Naive thymus-derived CD4-positive, alpha-beta T cell (primary cell): ENCODE results near the gene VPS13D. TPM values are rescaled to one million over a fixed set of nuclear protein-coding genes. Genes with fewer than 3 reads are reported as not detected.
"Not testable (repeated sequence)": the region's sequence is repeated elsewhere in the genome, so short reads cannot be mapped to it uniquely, and the experiment has no call there.

ENCODE experiments used
- ATAC-seq: fragments of 150-1000 bp; cut with Tn5 transposase; 2 replicates; pipeline ENCODE4 v1.10.0; 2021; ENCODE audit warnings: mild to moderate bottlenecking, moderate library complexity
- CTCF ChIA-PET: fragments of 350-600 bp; sonication (Branson Sonifier 250); formaldehyde crosslinking; loops from one replicate; lab custom pipeline; 2021; ENCODE audit warnings: antibody characterized with exemption; lab: Charles Lee
- POLR2A ChIA-PET: fragments of 350-600 bp; sonication (Branson Sonifier 250); formaldehyde crosslinking; loops from one replicate; lab custom pipeline; 2021; ENCODE audit warnings: antibody characterized with exemption, inconsistent platforms; lab: Charles Lee
- DNase-seq, 9 donors: peaks; one replicate each; pipeline versions ENCODE4 v3.0.0 to v3.0.0-alpha.2; 2020 to 2022; ENCODE audit warnings: mixed read lengths in 1 of 9
- H3K27ac ChIP-seq: one replicate; pipeline ENCODE4 v1.7.0; 2013; ENCODE audit warnings: mild to moderate bottlenecking, low read depth, low read length, moderate library complexity
- H3K27me3 ChIP-seq, 2 donors: one replicate each; pipeline ENCODE4 v1.7.0; 2013; ENCODE audit warnings: low read length in 2 of 2, mild to moderate bottlenecking in 2 of 2, moderate library complexity in 2 of 2; ENCODE audit not compliant: control insufficient read depth in 2 of 2, insufficient read depth in 2 of 2
- H3K36me3 ChIP-seq, 3 experiments: 1 replicate in 2 of 3; 2 replicates in 1 of 3; pipeline ENCODE4 v1.7.0; 2013; ENCODE audit warnings: low read length in 3 of 3, mild to moderate bottlenecking in 3 of 3, moderate library complexity in 1 of 3; ENCODE audit not compliant: insufficient read depth in 3 of 3, control insufficient read depth in 2 of 3
- H3K4me1 ChIP-seq, 2 donors: one replicate each; pipeline ENCODE4 v1.7.0; 2013; ENCODE audit warnings: low read length in 2 of 2, mild to moderate bottlenecking in 2 of 2, moderate library complexity in 1 of 2; ENCODE audit not compliant: control insufficient read depth in 2 of 2, insufficient read depth in 2 of 2
- H3K4me3 ChIP-seq: 2 replicates; pipeline ENCODE4 v1.7.0; 2013; ENCODE audit warnings: mild to moderate bottlenecking, low read length
- H3K9me3 ChIP-seq, 3 experiments: 1 replicate in 2 of 3; 2 replicates in 1 of 3; pipeline ENCODE4 v1.7.0; 2013; ENCODE audit warnings: low read length in 3 of 3; ENCODE audit not compliant: control insufficient read depth in 2 of 3
- H3K27ac Mint-ChIP-seq, 9 donors: one replicate each; pipeline ENCODE4 v1.8.0; 2020 to 2022; ENCODE audit warnings: mixed read lengths in 9 of 9, mild to moderate bottlenecking in 8 of 9, moderate library complexity in 5 of 9, inconsistent platforms in 2 of 9
- H3K27me3 Mint-ChIP-seq, 5 donors: one replicate each; pipeline ENCODE4 v1.8.0; 2021 to 2022; ENCODE audit warnings: mixed read lengths in 5 of 5, mild to moderate bottlenecking in 1 of 5
- H3K36me3 Mint-ChIP-seq, 5 donors: one replicate each; pipeline ENCODE4 v1.8.0; 2020 to 2022; ENCODE audit warnings: mixed read lengths in 5 of 5, mild to moderate bottlenecking in 3 of 5, inconsistent platforms in 1 of 5
- H3K4me1 Mint-ChIP-seq, 7 donors: one replicate each; pipeline ENCODE4 v1.8.0; 2020 to 2022; ENCODE audit warnings: mixed read lengths in 7 of 7, mild to moderate bottlenecking in 3 of 7, inconsistent platforms in 1 of 7
- H3K4me3 Mint-ChIP-seq, 10 donors: one replicate each; pipeline ENCODE4 v1.8.0; 2020 to 2022; ENCODE audit warnings: mild to moderate bottlenecking in 10 of 10, mixed read lengths in 10 of 10, moderate library complexity in 6 of 10, inconsistent platforms in 2 of 10
- H3K9me3 Mint-ChIP-seq, 11 donors: one replicate each; pipeline ENCODE4 v1.8.0; 2020 to 2022; ENCODE audit warnings: mixed read lengths in 11 of 11, mild to moderate bottlenecking in 4 of 11, inconsistent platforms in 1 of 11, moderate library complexity in 1 of 11
- intact Hi-C, 2 donors: fragments of 100-400 bp; cut with micrococcal nuclease; formaldehyde crosslinking; loops; one replicate each; pipeline ENCODE4 v1.15.1; 2023
- polyA plus RNA-seq, 2 donors: library from polyadenylated mRNA; unstranded; fragments of 300-500 nt; fragmentation: Illumina TruSeq; gene quantifications; one replicate each; pipeline ENCODE4 v1.2.3, GENCODE V29; 2021
- total RNA-seq, 6 experiments: library from RNA in 5 of 6; stranded (reverse) in 5 of 6; gene quantifications; 1 replicate in 5 of 6; 2 replicates in 1 of 6; pipeline ENCODE4 v1.2.3 and lab custom pipeline; 2021 to 2026

VPS13D gene
- total and polyA plus RNA-seq, 7 experiments from 2014 or later, result 6.5 to 94.4 (median 73.2) TPM

DNA sequence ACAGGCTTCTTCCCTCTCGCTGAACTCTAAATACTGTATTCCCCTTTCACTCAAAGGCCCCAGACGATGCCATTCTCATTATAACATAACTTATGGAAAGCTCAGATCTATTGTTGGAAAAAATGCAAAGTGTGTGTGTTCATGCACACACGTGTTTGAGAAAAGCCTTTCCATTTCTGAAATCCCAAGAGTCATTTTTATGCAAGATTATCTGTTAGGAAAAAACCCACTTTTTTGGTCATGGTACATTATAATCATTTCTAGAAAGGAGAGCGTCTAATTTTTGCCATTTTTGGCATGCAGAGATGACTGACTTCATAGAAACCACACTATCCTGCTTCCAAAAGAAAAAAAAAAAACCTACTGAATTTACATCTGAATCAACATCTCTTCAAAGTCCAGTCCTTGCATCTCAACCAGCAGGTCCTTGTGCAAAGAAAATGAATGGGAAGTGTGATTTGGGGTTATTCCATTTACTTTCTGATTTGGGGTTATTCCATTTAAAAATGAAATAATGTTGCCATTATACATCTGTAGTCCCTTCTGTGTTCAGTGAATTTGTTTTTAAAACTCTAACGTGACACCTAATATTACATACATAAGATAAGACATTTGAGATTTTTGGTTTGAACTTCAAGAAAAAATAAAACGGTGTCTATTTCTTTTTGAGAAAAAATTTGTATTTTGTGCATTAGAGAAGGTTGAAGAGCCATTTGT lies 237.9 kb downstream of the VPS13D start:
- H3K4me1 ChIP-seq, result peaks cover 14 to 36% of the 10 kb centered on the region in 2 donors
- Mint-ChIP-seq H3K4me3 (peak overlapping the region in 4 of 10 donors; percentile 10 to 62 (median 12)), H3K9me3 (peaks cover 0 to 2% (median 0%) of the 10 kb centered on the region in 11 donors), H3K4me1 (peaks cover 18 to 66% (median 57%) of the 10 kb centered on the region in 7 donors), H3K27ac (peak overlapping the region in 8 of 9 donors; percentile 6 to 81 (median 62)), H3K27me3 (no peaks in the 10 kb centered on the region), H3K36me3 (peaks cover 8 to 42% (median 27%) of the 10 kb centered on the region in 5 donors)
- H3K9me3 ChIP-seq, result no peaks in the 10 kb centered on the region
- no peak overlapping the region for H3K27ac ChIP-seq
- ATAC-seq (no peak), DNase-seq (no peak)
- peaks cover 0 to 14% (median 0%) of the 10 kb centered on the region in 3 experiments for H3K36me3 ChIP-seq
- POLR2A ChIA-PET, result interaction anchor here (1.3 to 1.8 kb wide), 3 partner anchors 10 to 43 kb away, joined by 4 to 6 read pairs (median 4); no protein-coding TSS in a partner anchor
- H3K4me3 ChIP-seq, result no peak overlapping the region
- intact Hi-C loops, result no loop called here
- no peaks in the 10 kb centered on the region for H3K27me3 ChIP-seq
- CTCF ChIA-PET, result interaction anchor here (1.0 kb wide), 1 partner anchor 43 kb away, joined by 4 read pairs; no protein-coding TSS in a partner anchor

DNA sequence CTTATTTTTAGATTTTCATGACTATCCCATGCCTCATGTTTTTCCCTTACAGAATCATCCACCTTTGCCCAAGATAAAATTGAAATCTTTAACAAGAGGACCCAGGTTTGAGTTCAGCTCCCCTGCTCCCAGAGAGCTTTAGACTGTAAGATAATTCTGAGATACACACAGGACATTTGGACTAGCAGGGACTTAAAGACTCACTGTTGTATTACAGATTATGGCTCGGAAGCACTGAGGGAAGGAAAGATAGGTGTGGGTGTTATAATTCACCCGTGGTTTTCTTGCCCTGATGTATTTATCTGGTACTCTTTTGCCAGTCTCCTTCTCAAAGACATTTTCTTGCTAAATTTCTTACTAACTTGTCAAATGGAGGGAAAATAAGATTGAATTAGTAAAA lies 238.5 kb downstream of the VPS13D start:
- Histone ChIP-seq H3K27me3 (no peaks in the 10 kb centered on the region), H3K27ac (no peak overlapping the region), H3K4me3 (no peak overlapping the region), H3K4me1 (peaks cover 20 to 41% of the 10 kb centered on the region in 2 donors), H3K36me3 (peaks cover 0 to 8% (median 0%) of the 10 kb centered on the region in 3 experiments), H3K9me3 (no peaks in the 10 kb centered on the region)
- DNase-seq (no peak), ATAC-seq (no peak)
- peaks cover 0 to 2% (median 0%) of the 10 kb centered on the region in 11 donors for H3K9me3 Mint-ChIP-seq
- intact Hi-C loops, result no loop called here
- CTCF ChIA-PET, result no interaction called here
- peaks cover 24 to 67% (median 58%) of the 10 kb centered on the region in 7 donors for H3K4me1 Mint-ChIP-seq
- peaks cover 4 to 42% (median 21%) of the 10 kb centered on the region in 5 donors for H3K36me3 Mint-ChIP-seq
- H3K27me3 Mint-ChIP-seq, result no peaks in the 10 kb centered on the region
- no peak overlapping the region for H3K4me3 Mint-ChIP-seq
- H3K27ac Mint-ChIP-seq, result peak overlapping the region in 5 of 9 donors; percentile 32 to 77 (median 38)
- POLR2A ChIA-PET, result interaction anchor here (1.3 to 1.5 kb wide), 3 partner anchors 14 to 42 kb away, joined by 4 to 8 read pairs (median 7); no protein-coding TSS in a partner anchor

DNA sequence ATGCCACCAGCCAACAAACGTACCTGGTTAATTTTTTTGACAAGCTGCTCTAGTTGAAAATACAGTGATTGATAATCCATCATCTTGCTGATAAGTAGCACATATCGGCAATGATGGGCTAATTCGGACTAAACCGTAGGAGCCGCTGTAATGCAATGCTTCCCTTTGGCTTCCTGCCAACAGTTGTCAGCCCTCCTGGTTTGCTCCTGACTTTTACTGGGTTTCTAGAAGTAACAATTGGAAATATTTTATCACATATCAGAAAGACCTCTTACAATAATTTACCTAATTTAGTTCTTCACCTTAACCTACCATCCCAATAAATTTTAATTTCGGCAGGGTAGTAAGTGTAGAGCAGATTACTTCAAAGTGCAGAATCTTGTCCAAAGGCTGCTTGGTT lies 239.7 kb downstream of the VPS13D start:
- ChIA-PET POLR2A (interaction anchor here (1.1 to 1.7 kb wide), 4 partner anchors 9 to 41 kb away, joined by 4 to 8 read pairs (median 6); no protein-coding TSS in a partner anchor), CTCF (interaction anchor here (1.2 kb wide), 1 partner anchor 11 kb away, joined by 3 read pairs; no protein-coding TSS in a partner anchor)
- Mint-ChIP-seq H3K4me1 (peaks cover 33 to 79% (median 70%) of the 10 kb centered on the region in 7 donors), H3K4me3 (peak overlapping the region in 1 of 10 donors; percentile 13), H3K9me3 (peaks cover 0 to 2% (median 0%) of the 10 kb centered on the region in 11 donors), H3K27ac (peak overlapping the region in 7 of 9 donors; percentile 43 to 99 (median 73)), H3K27me3 (no peaks in the 10 kb centered on the region), H3K36me3 (peaks cover 4 to 49% (median 15%) of the 10 kb centered on the region in 5 donors)
- H3K27ac ChIP-seq, result no peak overlapping the region
- no peaks in the 10 kb centered on the region for H3K27me3 ChIP-seq
- H3K4me1 ChIP-seq, result peaks cover 28 to 52% of the 10 kb centered on the region in 2 donors
- intact Hi-C loops, result no loop called here
- no peak overlapping the region for H3K4me3 ChIP-seq
- ATAC-seq, result no peak
- DNase-seq, result no peak
- H3K36me3 ChIP-seq, result peaks cover 0 to 4% (median 0%) of the 10 kb centered on the region in 3 experiments
- no peaks in the 10 kb centered on the region for H3K9me3 ChIP-seq

DNA sequence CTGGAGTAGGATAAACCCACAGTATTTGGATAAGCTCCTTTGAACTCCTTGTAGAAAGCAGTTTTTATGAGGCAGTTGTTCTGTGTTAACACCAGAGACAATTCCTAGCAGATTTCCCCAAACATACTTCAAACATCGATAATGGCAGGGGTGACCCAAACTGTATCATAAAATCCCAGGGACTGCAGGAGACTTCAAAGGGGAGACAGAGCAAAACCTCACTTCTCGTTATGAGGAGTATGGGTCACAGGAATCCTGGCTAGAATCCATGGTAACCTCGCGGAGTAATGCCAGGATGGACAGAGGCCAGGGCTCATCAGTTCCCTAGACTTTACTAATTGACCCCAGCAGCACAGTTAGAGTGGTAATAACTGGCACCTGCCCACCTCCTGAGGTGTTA lies 240.2 kb downstream of the VPS13D start:
- no peak overlapping the region for H3K4me3 ChIP-seq
- H3K27ac ChIP-seq, result peak overlapping the region; percentile 67
- H3K27ac Mint-ChIP-seq, result peak overlapping the region in 8 of 9 donors; percentile 61 to 99 (median 76)
- H3K27me3 ChIP-seq, result no peaks in the 10 kb centered on the region
- no peaks in the 10 kb centered on the region for H3K27me3 Mint-ChIP-seq
- peak overlapping the region in 2 of 10 donors; percentile 10 to 13 for H3K4me3 Mint-ChIP-seq
- DNase-seq (no peak), ATAC-seq (no peak)
- ChIA-PET CTCF (interaction anchor here (0.9 to 1.2 kb wide), 2 partner anchors 8 to 11 kb away, joined by 3 read pairs; no protein-coding TSS in a partner anchor), POLR2A (interaction anchor here (1.1 to 1.7 kb wide), 3 partner anchors 9 to 41 kb away, joined by 4 to 8 read pairs (median 6); no protein-coding TSS in a partner anchor)
- peaks cover 33 to 57% of the 10 kb centered on the region in 2 donors for H3K4me1 ChIP-seq
- H3K36me3 ChIP-seq, result no peaks in the 10 kb centered on the region
- intact Hi-C loops, result loop anchor here in 1 of 2 donors (10.0 kb wide), 1 partner anchor 145 kb away; the partner anchor contains the start of gene DHRS3
- peaks cover 4 to 49% (median 11%) of the 10 kb centered on the region in 5 donors for H3K36me3 Mint-ChIP-seq
- peaks cover 37 to 83% (median 75%) of the 10 kb centered on the region in 7 donors for H3K4me1 Mint-ChIP-seq
- H3K9me3 Mint-ChIP-seq, result peaks cover 0 to 2% (median 0%) of the 10 kb centered on the region in 11 donors
- no peaks in the 10 kb centered on the region for H3K9me3 ChIP-seq

DNA sequence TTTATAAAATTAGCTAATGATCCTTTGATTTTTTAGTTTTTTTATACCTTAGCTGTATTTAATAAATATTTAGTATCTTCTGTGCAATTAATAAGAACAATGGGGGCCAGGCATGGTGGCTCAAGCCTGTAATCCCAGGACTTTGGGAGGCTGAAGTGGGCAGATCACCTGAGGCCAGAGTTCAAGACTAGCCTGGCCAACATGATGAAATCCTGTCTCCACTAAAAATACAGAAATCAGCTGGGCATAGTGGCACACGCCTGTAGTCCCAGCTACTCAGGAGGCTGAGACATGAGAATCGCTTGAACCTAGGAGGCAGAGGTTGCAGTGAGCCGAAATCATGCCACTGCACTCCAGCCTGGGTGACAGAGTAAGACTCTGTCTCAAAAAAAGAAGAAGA lies 241.1 kb downstream of the VPS13D start:
- H3K36me3 ChIP-seq, H3K9me3 Mint-ChIP-seq, H3K4me3 ChIP-seq, H3K9me3 ChIP-seq, H3K27me3 Mint-ChIP-seq, DNase-seq, H3K27me3 ChIP-seq, ATAC-seq: not testable (repeated sequence)
- peak overlapping the region in 1 of 10 donors; percentile 14 for H3K4me3 Mint-ChIP-seq
- CTCF ChIA-PET, result interaction anchor here (0.9 kb wide), 1 partner anchor 9 kb away, joined by 3 read pairs; no protein-coding TSS in a partner anchor
- POLR2A ChIA-PET, result interaction anchor here (0.7 to 0.8 kb wide), 2 partner anchors 14 to 17 kb away, joined by 3 to 4 read pairs; no protein-coding TSS in a partner anchor
- peaks cover 40 to 88% (median 80%) of the 10 kb centered on the region in 7 donors for H3K4me1 Mint-ChIP-seq
- intact Hi-C loops, result loop anchor here in 1 of 2 donors (10.0 kb wide), 1 partner anchor 144 kb away; the partner anchor contains the start of gene DHRS3
- Histone ChIP-seq H3K4me1 (peaks cover 42 to 67% of the 10 kb centered on the region in 2 donors), H3K27ac (peak overlapping the region; percentile 67)
- peak overlapping the region in 8 of 9 donors; percentile 86 to 99 (median 96) for H3K27ac Mint-ChIP-seq
- peaks cover 4 to 47% (median 5%) of the 10 kb centered on the region in 5 donors for H3K36me3 Mint-ChIP-seq
